ENCODE data around the gene TRIM29. TPM values are rescaled to one million over a fixed set of nuclear protein-coding genes. Genes with fewer than 3 reads are reported as not detected.

The TRIM29 gene
- total and polyA plus RNA-seq, 12 donors, result 0.24 to 4.3 (median 1.1) TPM; not detected in 3

DNA sequence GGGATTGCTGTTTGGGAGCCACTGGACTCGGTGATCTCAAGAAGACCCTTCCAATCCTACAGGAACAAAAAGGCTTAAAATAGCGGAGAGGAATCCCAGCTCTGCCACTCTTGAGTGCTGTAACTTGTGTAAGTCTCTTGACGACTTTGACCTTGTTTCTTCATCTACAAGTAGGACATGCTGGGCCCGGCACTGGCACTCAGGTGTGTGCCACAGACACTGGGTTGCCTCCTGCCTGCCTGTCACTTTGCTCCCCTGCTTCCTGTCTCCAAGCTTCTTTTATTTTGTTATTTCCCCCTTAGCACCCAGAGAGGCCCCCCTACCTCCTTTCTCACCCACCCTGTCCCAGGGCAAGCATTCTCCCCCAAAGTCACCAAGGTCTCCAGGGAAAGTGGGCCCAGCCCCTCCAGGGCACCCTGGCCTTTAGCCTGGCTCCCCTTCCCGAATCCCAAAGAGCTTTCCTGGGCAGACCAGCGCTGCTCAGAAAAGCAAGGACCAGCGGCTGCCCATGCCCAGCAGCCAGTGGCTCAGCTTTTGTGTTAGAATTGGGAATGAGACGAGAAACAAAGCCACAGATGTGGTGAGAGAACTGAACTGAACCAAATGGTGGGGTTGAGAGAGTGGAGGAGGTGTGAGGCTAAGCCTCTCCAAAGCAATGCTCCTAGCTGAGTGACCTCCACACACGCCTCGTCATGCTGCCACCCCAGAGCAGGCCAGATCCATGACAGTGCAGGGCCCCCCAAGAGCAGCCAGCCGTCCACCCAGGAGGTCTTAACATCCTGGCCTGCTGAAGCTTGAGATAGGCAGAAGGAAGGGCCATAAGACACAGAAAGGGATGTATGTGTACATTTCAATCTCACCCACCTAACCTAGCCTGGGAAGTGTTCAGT is 4.5 kb downstream of the TRIM29 start:
- WGBS, 4 donors, result 87 to 95% (median 92%) methylated on average over 10 to 11 of the region's 11 CpGs
- H3K27ac ChIP-seq, result no peak overlapping the region
- no peaks in the 10 kb centered on the region for H3K4me1 ChIP-seq (replicated peaks in 1 of 2)
- TF ChIP-seq POLR2A (IDR thresholded peaks at IDR 0.05), result no peak
- TF ChIP-seq, protein P1, sequence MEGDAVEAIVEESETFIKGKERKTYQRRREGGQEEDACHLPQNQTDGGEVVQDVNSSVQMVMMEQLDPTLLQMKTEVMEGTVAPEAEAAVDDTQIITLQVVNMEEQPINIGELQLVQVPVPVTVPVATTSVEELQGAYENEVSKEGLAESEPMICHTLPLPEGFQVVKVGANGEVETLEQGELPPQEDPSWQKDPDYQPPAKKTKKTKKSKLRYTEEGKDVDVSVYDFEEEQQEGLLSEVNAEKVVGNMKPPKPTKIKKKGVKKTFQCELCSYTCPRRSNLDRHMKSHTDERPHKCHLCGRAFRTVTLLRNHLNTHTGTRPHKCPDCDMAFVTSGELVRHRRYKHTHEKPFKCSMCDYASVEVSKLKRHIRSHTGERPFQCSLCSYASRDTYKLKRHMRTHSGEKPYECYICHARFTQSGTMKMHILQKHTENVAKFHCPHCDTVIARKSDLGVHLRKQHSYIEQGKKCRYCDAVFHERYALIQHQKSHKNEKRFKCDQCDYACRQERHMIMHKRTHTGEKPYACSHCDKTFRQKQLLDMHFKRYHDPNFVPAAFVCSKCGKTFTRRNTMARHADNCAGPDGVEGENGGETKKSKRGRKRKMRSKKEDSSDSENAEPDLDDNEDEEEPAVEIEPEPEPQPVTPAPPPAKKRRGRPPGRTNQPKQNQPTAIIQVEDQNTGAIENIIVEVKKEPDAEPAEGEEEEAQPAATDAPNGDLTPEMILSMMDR (IDR thresholded peaks at IDR 0.05), result no peak
- DNase-seq, result peak in 6 of 7 donors; percentile 0 to 21 (median 3)
- no peaks in the 10 kb centered on the region for H3K27me3 ChIP-seq
- no peaks in the 10 kb centered on the region for H3K36me3 ChIP-seq (replicated peaks in 1 of 2)
- no peak overlapping the region for H3K4me3 ChIP-seq
- intact Hi-C loops (cut with DNase I), result no loop called here
- no peaks in the 10 kb centered on the region for H3K9me3 ChIP-seq (replicated peaks in 1 of 3)

DNA sequence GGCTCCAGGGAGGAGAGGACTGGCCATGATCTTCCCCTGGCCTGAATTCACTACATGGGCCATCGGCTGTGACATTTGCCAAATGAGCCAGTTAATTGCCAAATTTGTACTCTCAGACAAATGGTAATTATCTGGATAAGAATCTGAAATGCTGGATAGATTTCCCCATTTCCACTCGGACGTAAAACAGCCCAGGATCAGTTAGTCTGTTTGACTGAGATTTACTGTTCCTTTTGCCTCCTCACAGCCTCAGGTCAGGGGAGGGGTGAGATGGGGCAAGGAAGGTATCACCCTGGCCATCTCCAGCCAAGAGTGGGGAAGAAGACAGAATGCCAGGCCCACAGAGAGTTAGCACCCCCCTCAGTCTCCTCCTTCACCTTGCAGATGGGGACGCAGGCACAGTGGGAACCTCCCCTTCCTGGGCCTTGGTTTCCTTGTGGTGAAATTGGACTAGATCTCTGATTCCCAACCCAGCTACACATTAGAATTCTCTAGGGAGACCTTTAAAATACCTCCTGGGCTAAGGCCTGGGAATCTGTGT is 5.2 kb downstream of the TRIM29 start:
- Histone ChIP-seq H3K9me3 (replicated peaks in 1 of 3) (no peaks in the 10 kb centered on the region), H3K27me3 (no peaks in the 10 kb centered on the region), H3K27ac (no peak overlapping the region), H3K4me3 (no peak overlapping the region), H3K36me3 (replicated peaks in 1 of 2) (no peaks in the 10 kb centered on the region), H3K4me1 (replicated peaks in 1 of 2) (no peaks in the 10 kb centered on the region)
- peak in 5 of 7 donors; percentile 0 to 30 (median 2) for DNase-seq
- 73 to 90% (median 79%) methylated on average over 3 to 4 of the region's 4 CpGs for WGBS, 4 donors
- intact Hi-C loops (cut with DNase I), result no loop called here
- TF ChIP-seq, protein P1 (IDR thresholded peaks at IDR 0.05), result no peak
- no peak for TF ChIP-seq POLR2A (IDR thresholded peaks at IDR 0.05)

DNA sequence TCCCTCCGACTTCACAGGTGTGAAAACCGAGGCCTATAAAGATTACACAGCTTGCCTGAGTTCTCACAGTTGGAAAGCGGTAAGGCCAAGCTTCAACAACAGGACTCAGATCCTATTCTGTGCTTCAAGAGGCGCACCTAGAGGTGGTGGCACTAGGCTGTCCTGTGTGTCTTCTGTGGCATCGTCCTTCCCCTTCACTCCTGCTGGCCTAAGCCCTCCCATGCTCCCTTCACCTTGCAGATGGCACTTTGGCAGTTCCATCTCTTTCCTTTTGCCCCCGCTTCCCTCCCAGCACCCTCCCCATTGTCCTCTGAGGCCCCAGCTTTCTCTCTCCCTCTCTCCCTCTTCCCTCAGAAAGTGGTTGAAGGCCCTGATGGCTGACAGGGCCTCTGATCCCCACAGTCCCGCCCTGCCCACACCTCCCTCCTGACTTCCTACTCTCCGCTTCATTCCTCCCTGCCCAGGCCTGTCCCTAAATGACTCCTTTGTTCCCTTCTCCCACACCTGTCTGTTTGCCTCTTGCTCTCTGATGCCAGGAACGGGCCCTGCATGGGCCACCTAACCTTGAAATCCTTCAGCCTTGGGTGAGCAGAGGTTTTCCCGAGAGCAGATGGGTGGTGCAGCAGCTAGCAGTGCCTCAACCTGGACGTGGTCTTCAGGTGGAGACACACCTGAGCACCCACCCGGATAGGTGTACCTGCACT is 5.8 kb downstream of the TRIM29 start:
- H3K4me3 ChIP-seq, result no peak overlapping the region
- no peaks in the 10 kb centered on the region for H3K4me1 ChIP-seq (replicated peaks in 1 of 2)
- H3K27ac ChIP-seq, result no peak overlapping the region
- no peaks in the 10 kb centered on the region for H3K36me3 ChIP-seq (replicated peaks in 1 of 2)
- no peaks in the 10 kb centered on the region for H3K27me3 ChIP-seq
- WGBS, 4 donors, result 65 to 81% (median 75%) methylated on average over 11 to 12 of the region's 12 CpGs
- TF ChIP-seq, protein P1 (IDR thresholded peaks at IDR 0.05), result no peak
- TF ChIP-seq POLR2A (IDR thresholded peaks at IDR 0.05), result no peak
- intact Hi-C loops (cut with DNase I), result no loop called here
- H3K9me3 ChIP-seq (replicated peaks in 1 of 3), result no peaks in the 10 kb centered on the region
- DNase-seq, result peak in 4 of 7 donors; percentile 0 to 24 (median 6)
